OCI-LY7 (cell line): ENCODE measurements around the gene FRRS1.

Experiments used
- CTCF ChIP-seq: fragments of 200-600 bp; sonication (generic); conservative IDR thresholded peaks from 2 replicates; pipeline ENCODE4 v1.5.1; 2014; ENCODE audit warnings: mild to moderate bottlenecking, antibody characterized with exemption, low read length, moderate library complexity, mixed read lengths
- EZH2phosphoT487 ChIP-seq: fragments of 200-600 bp; sonication (generic); IDR thresholded peaks from 2 replicates; pipeline ENCODE4 v1.6.1; 2018; ENCODE audit warnings: low read depth, borderline replicate concordance, mild to moderate bottlenecking, mixed run types, antibody characterized with exemption, low read length, moderate library complexity, mixed read lengths

GRCh38 chr1:99789715-99790114 is 23.3 kb upstream of the FRRS1 start:
- TF ChIP-seq CTCF, result no peak
- no peak for TF ChIP-seq EZH2phosphoT487
